Erythroblast (primary cell): ENCODE data around the gene ATP1A2.

Source experiments
- GATA1 ChIP-seq: IDR thresholded peaks from 2 replicates; pipeline ENCODE4 v1.6.1; 2011; ENCODE audit warnings: low read depth, mild to moderate bottlenecking, control low read depth, low read length, moderate library complexity
- POLR2A ChIP-seq: IDR thresholded peaks from 2 replicates; pipeline ENCODE4 v1.6.1; 2011; ENCODE audit warnings: mild to moderate bottlenecking, low read length

- TF ChIP-seq POLR2A: no peak
- no peak for TF ChIP-seq GATA1
Observed at GRCh38 chr1:160117709-160118183, 2.2 kb downstream of the ATP1A2 start.
